ENCODE measurements around the gene HYLS1. TPM values are rescaled to one million over a fixed set of nuclear protein-coding genes. Genes with fewer than 3 reads are reported as not detected.
"Not testable (repeated sequence)": the region's sequence is repeated elsewhere in the genome, so short reads cannot be mapped to it uniquely, and the experiment has no call there.

The HYLS1 gene, protein sequence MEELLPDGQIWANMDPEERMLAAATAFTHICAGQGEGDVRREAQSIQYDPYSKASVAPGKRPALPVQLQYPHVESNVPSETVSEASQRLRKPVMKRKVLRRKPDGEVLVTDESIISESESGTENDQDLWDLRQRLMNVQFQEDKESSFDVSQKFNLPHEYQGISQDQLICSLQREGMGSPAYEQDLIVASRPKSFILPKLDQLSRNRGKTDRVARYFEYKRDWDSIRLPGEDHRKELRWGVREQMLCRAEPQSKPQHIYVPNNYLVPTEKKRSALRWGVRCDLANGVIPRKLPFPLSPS
- total RNA-seq: 12.5 TPM

DNA sequence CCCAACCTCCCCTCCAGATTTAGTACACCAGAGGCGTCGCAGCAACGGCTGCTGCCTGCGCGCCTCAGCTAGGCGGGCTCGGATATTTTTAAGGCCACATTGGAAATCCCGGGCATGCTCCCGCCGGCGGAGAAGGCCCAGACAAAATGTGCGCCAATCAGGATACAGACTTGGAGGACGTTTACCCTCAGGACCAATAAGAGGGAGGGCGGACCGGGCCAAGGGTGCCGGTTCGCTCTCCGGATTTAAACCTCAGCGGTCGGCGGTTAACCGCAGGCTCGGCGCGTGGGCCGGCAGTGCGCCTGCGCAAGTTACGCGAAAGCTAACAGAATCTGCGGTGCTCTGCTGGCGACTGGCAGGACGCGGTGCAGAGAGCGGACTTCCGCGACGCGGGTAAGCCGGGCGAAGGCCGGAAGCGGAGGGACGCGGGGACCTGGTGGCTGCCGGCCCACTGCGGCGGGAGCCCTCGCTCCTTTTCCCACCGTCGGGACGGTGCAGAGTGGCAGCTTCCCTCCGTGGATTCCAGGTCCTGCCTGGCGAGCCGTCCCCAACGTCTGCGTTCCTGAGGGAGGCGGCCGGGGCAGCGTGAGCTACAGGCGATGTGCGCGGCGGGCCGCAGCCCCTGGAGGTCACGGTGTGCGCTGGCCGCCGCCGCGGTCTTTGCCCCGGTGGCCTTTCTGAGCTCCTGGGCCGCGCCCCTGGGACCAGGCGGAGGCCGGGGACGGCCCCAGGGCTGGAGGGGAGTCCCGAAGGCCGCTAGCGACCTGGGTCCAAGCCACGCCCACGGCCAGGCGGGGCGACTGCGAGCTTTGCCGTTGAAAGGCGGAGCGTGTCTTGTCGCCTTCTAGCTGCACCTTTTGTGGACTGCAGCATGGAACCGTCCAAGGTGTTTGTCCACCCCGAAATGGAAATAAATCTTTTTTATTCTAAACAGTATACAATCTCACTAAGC is at the start of gene HYLS1:
Gene HYLS1 (plus strand): TSS at position 296 of the 952 bp plus-strand sequence. CDS start 11,701 bp downstream, outside the sequence.
- DNase-seq: peak; percentile 94

DNA sequence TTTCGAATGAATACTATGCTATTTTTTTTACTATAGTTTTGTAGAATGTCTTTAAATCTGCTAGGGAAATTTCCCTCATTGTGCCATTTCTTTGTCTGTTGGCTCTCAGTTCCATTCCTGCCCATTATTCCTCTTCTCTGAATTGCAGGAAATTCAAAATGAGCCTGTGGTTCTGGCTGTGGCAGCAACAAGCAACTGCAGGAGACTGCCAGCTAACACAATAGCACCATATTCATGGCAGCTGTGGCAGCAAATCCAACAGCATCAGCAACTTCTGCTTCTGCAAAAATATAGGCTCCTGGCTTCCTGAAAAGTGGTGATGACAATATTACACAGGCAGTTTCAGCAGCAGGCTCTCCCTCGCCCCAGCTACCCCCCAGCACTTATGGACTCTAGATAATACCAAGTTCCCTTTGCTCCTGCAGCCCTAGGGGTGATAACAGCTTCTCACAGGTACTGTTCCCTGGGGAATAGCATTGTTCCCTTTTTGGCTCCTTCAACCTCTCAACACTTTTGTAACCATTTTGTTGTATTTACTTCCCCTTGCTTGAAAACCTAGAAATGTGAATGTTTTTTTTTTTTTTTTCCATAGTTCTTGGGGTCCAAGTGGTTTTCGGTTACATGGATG is 45.0 kb upstream of the HYLS1 start:
- no peak for DNase-seq

DNA sequence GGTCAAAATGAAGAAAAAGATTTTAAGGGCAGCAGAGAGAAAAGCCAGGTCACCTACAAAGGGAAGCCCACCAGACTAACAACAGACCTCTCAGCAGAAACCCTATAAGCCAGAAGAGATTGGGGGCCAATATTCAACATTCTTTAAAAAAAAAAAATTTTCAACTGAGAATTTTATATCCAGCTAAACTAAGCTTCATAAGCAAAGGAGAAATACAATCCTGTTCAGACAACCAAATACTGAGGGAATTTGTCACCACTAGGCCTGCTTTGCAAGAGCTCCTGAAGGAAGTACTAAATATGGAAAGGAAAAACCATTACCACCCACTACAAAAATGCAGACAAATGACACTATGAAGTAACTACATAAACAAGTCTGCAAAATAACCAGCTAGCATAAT is 41.3 kb upstream of the HYLS1 start:
- no peak for DNase-seq

DNA sequence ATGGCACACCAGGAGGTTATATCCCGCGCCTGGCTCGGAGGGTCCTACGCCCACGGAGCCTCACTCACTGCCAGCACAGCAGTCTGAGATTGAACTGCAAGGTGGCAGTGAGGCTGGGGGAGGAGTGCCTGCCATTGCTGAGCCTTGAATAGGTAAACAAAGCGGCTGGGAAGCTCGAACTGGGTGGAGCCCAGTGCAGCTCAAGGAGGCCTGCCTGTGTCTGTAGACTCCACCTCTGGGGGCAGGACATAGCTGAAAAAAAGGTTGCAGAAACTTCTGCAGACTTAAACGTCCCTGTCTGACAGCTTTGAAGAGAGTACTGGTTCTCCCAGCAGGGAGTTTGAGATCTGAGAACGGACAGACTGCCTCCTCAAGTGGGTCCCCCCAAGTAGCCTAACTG is 29.8 kb upstream of the HYLS1 start:
- not testable (repeated sequence) for DNase-seq

DNA sequence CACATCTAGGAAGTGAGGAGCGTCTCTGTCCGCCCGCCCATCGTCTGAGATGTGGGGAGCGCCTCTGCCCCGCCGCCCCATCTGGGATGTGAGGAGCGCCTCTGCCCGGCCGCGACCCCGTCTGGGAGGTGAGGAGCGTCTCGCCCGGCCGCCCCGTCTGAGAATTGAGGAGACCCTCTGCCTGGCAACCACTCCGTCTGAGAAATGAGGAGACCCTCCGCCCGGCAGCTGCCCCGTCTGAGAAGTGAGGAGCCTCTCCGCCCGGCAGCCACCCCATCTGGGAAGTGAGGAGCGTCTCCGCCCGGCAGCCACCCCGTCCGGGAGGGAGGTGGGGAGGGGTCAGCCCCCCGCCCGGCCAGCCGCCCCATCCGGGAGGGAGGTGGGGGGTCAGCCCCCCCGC is 24.7 kb upstream of the HYLS1 start:
- DNase-seq: not testable (repeated sequence)

DNA sequence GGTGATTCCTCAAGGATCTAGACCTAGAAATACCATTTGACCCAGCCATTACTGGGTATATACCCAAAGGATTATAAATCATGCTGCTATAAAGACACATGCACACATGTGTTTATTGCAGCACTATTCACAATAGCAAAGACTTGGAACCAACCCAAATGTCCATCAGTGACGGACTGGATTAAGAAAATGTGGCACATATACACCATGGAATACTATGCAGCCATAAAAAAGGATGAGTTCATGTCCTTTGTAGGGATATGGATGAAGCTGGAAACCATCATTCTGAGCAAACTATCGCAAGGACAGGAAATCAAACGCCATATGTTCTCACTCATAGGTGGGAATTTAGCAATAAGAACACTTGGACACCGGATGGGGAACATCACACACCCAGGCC is 22.1 kb upstream of the HYLS1 start:
- DNase-seq: not testable (repeated sequence)

DNA sequence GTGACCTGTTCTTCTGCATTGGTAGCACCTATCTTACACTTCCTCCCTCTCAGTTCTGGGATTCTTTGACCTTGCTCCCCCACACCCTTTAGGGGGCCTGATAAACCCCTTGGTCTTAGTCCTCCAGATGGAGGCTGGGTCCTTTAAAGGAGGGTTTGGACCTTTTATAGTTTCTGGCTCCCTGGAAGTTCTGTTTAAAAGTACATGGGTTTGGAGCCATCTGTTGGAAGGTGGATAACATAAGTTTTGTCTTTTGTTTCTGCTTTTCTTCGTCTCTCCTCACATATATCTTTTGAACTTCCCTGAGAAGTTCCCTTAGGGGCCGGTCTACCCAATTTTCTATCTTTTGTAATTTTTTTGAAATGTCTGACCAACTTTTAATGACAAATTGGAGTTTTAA is 17.9 kb upstream of the HYLS1 start:
- DNase-seq: no peak

DNA sequence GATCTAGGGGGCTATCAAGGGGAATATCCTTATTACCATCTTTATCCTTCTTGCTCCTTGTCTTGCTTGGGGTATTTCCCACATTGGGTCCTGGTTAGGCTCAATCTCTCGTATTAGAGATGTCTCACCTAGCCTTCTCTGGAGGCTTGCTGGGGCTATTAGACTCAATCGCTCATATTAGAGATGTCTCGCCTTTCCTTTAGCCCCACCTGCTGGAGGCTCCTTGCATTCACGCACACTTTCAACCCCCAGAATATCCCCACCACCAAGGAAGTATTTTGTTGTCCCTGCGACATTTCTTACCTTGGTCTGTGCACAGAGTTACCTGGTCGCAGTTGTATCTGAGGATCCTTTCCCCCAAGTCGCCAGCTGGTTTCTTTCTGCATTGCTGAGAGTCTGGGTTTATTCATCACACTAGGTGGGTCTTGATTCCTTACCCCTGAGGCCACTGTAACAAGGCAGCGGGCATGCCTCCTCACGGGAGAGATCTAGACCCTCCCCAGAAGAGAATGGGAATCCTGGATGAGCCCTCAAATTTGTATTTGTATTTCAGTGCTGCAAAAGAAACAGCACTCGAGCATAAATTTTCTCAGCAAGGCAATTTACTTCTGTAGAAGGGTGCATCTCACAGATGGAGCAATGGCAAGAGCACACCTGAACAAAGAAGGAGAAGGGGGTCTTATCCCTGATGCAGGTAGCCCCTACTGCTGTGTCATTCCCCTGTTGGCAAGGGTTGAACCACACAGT is 15.9 kb upstream of the HYLS1 start:
- no peak for DNase-seq

DNA sequence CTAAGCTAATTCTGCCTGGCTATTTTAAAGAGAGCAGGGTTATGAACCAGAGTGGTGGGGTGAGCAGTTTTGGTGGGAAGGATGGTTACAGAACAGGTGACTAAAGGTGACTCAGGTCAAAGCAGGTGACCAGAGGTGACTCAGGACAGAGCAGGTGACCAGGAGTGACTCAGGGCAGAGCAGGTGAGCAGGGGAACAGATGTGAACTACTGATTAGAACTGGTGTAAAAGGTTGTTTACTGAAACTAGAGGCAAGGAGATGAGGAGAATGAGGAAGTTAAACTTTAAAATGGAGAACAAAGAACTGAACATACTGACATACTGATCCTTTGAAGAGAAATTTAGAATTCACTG is 15.4 kb upstream of the HYLS1 start:
- no peak for DNase-seq

DNA sequence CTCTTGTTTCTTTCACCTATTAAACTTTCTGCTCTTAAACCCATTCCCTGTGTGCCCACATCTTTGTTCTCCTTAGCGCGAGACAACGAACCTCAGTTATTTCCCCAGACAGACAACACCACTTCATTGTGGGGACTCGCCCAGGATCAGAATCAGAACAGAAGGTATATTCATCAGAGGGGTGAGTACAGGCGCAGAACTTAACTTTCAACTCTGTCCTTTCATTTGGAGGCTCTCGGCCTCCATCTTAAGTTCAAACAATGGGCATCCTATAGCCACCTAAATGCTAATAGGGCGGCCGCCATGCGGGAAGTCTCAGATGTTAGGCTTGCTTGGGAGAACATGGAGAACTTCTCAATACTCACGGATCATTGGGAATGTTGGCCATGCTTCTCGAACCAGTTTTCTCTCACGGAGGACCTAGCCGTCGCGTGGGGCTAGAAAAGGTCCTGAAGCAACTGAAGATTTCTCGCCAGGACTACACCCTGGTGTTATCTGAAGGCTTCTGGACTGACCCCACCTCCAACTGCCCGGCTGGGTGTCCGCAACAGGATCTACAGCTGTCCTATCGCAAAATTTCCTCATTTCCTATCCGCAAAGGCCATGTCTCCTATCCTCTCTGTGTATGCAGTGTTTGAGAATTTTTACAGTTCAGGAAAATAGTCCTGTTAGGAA is 13.4 kb upstream of the HYLS1 start:
- no peak for DNase-seq

DNA sequence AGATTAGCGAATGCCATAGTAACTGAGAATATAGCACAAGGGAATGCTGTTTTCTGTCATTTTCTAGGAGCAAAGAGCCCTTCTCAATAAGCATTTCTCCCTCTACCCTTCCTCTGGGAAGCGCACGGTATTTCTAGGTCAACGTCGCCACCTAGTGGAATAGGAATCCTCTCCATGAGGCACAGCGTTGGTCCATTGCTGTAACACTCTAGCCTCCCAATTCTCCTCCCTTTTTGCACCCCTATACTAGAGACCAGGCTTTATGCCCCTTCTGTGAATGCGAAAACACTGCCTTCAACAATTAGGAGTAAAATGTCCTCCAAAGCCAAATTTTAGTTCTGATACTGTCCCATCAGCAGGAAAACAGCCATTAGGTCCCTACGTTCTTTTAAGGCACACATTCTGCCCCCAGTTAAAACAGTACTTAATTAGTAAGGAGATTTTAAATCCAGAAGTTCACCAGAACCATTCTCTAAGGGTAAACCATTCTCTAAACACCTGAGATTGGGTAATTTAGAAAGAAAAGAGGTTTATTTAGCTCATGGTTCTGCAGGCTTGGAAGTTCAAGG is 12.8 kb upstream of the HYLS1 start:
- DNase-seq: peak; percentile 26

DNA sequence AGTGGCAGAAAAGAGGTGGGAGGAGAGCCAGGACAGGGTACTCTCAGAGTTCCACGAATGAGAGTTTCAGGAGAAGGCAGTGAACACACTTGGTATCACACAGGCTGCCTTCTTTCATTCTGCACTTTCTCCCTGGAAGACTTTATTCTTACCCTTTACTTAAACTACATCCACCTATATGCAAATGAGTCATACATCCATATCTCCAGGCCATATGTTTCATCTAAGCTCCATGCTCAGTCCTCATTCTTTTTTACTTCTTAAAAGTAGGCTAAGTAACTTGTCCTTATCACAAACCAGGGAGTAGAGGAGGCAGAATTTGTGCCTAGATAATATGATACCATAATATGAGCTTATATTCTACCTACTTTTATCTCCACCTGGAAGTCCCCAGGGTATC is 6.2 kb upstream of the HYLS1 start:
- no peak for DNase-seq

DNA sequence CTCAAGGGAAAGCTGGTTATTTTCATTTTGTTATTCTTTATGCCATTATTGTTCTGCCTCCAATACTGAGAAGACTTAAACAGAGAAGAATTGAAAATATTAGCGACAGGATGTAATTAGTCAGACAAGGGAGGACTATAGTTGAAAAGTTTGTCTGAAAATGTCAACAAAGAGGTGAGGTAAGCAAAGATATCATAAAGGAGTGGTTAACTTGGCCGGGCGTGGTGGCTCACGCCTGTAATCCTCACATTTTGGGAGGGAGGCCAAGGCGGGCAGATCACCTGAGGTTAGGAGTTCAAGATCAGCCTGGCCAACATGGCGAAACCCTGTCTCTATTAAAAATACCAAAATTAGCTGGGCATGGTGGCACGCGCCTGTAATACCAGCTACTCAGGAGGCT is 4.1 kb upstream of the HYLS1 start:
- no peak for DNase-seq

DNA sequence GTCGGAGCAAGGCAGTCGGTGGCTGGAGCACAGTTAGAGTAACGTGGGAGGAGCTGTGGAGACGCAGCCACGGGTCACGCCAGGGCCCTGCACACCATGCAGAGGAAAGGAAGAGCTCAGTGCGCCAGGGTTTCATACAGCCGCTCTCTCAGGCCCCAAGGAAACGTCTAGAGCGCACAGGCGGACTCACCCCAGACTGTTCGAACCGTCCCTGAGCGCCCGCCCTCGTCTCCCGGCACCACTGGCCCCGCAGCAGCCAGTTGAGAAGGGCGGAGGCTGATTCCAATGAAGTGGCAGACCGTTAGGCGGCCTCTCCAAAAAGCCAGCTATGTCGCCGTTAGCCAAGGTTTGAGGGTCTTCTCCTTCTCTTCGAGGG is 483 bp upstream of the HYLS1 start:
- peak; percentile 72 for DNase-seq

DNA sequence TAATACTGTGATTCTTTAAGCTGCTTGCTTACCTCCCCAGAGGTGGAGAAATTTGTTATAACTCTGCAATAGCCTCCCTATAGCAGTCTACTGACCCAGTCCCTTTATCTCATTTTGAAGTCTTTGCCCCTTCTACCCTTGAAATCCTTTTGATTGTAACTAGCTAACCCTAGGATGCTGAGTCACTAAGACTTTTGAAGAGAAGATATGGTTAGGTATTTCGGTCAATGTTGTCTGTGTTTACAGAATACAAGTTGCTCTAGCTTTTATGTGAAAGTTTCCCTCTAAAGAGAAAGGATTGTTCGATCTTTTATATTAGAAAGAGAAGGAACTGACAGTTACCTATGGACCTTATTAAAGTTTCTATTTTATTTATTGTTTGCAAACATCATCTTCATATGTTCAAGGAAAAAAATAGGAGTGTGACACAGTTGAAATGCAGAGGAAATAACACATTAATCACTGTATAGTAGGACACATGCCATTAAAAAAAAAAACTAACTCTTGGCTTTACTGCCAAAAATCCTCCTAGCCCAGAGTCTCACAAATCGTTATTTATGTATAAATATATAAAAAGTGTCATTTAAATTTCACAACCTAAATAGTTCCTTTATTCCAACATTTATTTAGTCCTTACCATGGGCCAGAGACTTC is 3.1 kb downstream of the HYLS1 start:
- DNase-seq: no peak

DNA sequence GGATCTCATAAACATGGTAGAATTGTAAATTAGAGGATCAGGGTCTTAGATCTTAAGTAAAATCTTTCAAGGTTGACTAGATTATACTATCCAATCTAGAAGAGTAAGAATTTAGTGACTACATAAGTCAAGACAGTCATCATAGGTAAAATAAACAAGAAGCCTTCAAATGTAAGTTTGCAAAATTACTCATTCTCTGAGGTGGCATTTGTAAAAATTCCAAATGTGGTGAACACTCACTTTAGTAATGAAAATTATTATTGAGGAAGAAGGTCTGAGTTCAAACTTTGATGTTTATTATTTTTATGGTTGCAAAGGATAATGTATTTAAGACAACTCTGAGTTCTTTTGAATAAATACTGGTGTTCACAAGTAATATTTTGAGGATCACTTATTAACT is 4.6 kb downstream of the HYLS1 start:
- DNase-seq: no peak

DNA sequence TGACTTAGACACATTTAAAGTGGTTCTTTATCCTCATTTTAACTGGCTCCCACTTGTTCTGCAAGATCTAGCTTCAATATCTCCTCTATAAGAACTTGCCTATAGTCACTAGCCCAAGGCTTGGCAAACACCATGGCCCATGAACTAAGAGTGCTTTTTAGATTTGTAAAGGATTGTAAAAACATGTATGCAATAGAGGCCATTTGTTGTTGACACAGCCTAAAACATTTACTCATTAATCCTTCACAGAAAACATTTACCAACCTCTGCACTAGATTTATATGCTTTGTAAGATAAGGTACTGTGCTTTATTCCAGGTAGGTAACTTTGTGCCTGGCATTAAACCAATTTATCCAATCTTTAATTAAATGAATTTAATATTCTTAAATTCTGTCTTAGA is 5.5 kb downstream of the HYLS1 start:
- DNase-seq: no peak

DNA sequence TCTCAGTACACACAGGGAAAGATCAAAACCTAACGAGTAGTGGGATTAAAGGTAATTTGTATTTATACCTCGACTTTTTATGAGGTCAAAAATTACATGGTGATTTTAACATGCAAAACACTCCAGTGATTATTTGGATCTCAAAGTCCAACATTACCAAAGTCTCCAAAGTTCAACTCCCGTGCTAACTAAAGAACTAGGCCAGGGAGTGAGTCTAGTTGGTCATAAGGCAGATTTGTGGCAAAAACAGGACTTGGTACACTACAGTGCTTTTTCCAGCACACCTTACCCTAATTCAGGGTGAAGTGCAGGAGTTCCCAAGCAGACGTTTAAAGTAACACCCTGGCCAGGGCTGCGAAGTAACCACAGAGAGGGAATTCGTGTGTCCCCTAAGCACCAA is 14.4 kb downstream of the HYLS1 start:
- DNase-seq: no peak

DNA sequence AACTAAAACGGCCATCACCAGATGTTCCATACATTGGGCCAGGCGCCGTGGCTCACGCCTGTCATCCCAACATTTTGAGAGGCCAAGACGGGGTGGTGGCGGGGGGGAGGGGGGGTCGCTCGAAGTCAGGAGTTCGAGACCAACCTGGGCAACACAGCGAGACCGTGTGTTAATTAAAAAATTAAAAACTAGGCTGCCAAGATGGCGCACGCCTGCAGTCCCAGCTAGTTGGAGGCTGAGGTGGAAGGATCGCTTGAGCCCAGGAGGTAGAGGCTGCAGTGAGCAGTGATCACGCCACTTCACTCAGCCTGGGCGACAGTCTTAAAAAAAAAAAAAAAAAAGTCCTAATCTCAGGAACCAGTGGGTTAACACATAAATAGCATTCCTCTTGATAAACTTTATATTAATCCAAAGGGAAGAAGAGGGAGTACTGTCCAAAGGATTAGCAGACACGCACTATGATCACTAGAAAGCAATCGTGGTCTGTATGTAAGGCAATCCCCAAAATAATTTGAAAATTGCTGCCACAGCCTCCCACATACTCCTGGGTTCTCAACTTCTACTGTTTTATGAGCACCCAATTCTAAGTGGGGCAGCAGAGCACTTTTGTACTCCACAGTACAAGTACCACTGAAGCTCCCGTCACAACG is 14.9 kb downstream of the HYLS1 start:
- no peak for DNase-seq

DNA sequence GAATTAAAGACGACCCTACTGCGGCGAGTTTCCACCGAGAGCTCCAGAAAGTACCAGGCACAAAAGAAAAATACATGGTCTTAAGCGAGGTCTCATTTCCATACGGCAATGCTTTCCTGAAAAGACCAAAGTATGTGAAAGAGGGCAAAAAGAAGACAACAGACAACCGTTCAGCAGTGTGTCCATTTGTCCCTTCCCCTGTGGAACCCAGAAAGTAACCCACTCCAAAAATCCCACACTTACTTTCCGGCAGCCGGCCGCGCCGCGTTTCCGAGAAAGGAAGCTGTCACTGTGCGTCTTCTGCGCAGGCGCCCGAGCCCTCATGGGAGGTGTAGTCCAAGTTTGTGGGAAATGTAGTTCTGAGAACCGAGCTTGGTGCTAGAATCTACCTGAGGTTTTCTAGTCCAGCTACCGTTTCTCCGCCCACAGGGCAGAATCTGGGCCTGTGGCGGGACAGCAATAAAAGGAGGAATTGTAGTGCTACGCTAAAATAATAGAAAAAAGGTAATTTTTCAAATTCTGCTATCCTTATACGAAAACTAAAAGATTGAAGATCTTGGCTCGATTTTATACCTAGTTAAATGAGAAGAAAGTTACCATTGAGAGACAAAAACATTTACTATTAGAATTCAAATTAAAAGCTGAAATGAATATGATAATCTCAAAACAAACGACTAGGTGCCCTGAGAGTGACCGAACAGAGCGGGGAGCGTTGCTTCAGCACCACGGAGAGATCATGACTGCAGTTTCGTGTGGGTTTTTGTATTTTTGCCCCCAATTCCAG is 15.7 kb downstream of the HYLS1 start, which contains the start of gene PUS3:
Gene PUS3 (minus strand): TSS at position 280 of the 784 bp plus-strand sequence. CDS start 6,922 bp downstream, outside the sequence.
- DNase-seq: peak; percentile 84
